ENCODE measurements around the gene LATS1.

DNA sequence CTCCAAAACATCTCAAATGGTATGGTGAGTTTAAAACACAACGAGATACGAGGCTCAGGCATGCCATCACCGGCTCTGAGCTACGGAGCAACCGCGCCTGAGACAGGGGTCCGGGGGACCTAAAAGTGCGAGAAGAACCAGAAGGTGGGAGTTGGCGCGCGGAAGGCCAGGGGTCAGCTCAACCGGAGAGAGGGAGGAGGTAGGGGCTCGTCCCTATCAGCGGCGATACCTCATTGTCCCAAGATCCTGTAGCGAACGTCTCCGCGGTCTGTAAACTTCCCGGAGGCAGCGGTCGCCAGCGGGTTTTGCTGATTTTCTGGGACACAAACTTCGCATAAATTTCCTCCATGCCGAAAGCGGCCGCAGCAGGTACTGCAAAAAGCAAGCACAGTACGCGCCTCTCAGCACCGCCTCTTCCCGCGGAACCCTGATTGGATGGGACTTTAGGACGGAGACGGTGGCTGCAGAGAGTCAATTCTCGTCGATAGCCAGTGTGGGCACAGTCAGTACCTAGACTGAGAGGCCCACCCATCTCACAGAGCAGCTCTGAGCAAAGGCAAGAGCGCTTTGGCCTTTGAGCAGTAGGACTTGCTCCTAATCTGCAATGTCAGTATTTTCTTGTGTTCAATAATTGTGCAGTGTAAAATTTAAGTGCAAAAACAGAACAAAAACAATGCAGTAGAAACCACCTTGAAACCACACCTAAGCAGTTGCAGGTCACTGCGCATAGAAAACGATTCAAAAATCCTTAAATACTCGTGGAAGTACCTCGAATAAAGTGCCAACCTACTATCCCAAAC is 28.4 kb upstream of the LATS1 start, which contains the start of gene NUP43:
- TF ChIP-seq, protein P1, sequence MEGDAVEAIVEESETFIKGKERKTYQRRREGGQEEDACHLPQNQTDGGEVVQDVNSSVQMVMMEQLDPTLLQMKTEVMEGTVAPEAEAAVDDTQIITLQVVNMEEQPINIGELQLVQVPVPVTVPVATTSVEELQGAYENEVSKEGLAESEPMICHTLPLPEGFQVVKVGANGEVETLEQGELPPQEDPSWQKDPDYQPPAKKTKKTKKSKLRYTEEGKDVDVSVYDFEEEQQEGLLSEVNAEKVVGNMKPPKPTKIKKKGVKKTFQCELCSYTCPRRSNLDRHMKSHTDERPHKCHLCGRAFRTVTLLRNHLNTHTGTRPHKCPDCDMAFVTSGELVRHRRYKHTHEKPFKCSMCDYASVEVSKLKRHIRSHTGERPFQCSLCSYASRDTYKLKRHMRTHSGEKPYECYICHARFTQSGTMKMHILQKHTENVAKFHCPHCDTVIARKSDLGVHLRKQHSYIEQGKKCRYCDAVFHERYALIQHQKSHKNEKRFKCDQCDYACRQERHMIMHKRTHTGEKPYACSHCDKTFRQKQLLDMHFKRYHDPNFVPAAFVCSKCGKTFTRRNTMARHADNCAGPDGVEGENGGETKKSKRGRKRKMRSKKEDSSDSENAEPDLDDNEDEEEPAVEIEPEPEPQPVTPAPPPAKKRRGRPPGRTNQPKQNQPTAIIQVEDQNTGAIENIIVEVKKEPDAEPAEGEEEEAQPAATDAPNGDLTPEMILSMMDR (IDR thresholded peaks at IDR 0.05), result peak; percentile 47 to 79 (median 60)
- TF ChIP-seq POLR2A (IDR thresholded peaks at IDR 0.05) (peak; percentile 17), EP300 (IDR thresholded peaks at IDR 0.05) (no peak)
